T-helper 9 cell (primary cell): ENCODE data around the gene ESYT3.

ENCODE experiments used
- DNase-seq: peaks from one replicate; pipeline ENCODE4 v3.0.0-alpha.2; 2020
- total RNA-seq, 2 donors: gene quantifications; one replicate each; lab custom pipeline; 2026; lab: John Stamatoyannopoulos, UW

Gene ESYT3, protein sequence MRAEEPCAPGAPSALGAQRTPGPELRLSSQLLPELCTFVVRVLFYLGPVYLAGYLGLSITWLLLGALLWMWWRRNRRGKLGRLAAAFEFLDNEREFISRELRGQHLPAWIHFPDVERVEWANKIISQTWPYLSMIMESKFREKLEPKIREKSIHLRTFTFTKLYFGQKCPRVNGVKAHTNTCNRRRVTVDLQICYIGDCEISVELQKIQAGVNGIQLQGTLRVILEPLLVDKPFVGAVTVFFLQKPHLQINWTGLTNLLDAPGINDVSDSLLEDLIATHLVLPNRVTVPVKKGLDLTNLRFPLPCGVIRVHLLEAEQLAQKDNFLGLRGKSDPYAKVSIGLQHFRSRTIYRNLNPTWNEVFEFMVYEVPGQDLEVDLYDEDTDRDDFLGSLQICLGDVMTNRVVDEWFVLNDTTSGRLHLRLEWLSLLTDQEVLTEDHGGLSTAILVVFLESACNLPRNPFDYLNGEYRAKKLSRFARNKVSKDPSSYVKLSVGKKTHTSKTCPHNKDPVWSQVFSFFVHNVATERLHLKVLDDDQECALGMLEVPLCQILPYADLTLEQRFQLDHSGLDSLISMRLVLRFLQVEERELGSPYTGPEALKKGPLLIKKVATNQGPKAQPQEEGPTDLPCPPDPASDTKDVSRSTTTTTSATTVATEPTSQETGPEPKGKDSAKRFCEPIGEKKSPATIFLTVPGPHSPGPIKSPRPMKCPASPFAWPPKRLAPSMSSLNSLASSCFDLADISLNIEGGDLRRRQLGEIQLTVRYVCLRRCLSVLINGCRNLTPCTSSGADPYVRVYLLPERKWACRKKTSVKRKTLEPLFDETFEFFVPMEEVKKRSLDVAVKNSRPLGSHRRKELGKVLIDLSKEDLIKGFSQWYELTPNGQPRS
- total RNA-seq = 0 to 0.14 reads per million in 2 donors

DNA sequence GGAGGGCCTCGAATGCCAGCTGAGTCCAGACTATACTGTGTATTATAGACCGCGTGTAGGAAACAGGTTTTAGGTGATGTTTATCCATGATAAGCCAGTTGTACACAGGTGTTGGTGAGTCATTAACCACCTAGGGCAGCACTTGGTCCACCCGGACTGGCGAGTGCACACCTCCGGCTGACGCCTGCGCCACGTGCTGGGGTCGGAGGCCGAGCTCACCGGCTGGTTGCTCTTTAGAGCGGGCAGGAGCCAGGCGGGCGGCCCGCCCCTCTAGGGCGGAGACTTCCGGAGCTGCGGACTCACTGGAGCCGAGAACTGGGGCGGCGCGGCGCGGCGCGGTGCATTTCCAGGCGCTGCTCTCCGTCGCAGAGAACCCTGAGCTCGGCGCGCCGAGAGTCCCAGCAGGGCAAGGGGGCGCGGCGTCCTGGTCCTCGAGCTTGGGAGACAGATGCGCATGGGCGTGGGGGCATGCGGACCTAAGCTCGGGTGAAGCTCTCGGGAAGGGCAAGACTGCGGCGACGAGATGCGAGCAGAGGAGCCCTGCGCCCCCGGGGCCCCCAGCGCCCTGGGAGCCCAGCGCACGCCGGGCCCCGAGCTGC is at the start of gene ESYT3:
TSS of gene ESYT3 (plus strand) at position 341 of the 599 bp plus-strand sequence. CDS start at position 524, 183 bp downstream.
- no peak for DNase-seq

DNA sequence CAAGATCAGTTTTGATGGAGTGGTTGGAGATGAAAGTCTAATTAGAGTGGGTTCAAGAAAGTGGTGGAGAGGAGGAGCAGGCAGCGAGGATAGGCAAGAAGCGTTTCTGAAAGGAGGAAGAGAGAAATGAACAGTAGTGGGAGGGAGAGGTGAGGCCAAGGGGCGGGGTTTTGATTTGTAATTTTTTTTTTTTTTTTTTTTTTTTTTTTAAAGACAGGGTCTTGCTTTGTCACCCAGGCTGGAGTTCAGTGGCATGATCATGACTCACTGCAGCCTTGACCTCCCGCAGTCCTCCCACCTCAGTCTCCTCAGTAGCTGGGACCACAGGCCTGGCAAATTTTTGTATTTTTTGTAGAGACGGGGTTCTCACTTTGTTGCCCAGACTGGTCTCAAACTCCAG is 49.4 kb upstream of the ESYT3 start:
- no peak for DNase-seq

DNA sequence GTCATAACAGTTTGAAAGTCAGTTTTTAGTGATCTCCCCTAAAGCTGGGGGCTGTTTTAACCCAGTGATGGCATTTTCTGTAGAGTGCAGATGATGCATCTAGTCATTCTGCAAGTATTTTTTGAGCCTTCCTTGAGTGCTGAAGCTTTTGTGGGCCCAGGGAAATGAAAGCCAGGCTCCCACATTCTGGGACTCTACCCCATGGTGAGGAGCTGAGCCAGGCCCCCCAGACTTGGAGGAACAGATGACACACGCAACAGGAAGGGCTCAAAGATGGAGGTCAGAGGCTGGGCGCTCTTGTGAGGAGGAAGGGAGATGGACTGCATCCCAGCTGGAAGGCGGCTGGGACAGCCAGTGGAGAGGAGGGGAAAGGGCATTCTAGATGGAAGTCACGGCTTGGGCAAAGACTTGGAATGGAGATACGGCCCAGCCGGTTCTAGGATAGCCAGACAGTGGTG is 45.2 kb upstream of the ESYT3 start:
- no peak for DNase-seq

DNA sequence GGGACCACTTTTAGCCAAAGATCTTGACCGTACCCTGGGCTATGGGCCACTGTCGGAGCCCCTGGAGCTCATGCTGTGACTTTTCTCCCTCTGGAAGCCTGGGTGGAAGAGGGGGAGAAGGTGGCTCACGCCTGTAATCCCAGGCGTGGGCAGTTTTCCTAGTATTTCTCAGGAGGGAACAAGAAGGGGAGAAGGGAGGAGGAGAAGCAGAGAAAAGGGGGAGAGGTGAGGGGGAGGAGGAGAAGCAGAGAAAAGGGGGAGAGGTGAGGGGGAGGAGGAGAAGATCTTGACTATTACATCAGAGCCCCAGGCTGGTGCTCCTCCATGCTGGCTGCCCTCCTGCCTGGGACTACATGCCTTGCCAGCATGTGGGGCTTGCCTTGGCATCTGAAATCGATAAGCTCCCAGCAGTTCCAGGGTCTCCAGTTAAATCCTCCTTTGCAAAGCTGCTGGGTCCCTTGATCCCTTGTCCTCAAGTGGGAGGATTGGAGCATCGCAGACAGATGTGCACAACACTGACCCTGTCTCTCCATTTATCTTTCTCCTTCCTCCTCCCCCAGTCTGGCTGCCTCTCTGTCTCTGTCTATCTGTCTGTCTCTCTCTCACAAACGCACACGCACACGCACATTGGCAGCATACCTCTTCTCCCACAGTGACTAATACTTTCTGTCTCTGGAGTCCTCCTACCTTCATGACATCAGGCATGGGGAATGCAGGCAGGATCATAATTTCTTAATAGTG is 44.4 kb upstream of the ESYT3 start:
- no peak for DNase-seq

DNA sequence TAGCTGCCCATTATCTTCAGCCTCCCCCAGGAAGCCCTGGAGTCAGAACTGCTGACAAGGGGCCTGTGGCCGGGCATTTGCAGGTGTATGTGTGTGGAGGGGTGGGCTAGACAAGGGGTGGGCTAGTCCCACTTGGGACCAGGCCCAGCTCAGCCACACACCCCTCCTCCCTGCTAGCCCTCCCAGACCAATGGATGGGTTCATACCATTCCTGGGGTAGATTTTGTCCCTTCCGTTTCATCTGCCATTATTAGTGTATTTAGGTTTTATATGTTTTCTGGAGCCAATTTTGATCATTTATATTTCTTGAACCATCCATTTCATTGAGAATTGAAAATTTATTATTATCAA is 43.9 kb upstream of the ESYT3 start:
- no peak for DNase-seq

DNA sequence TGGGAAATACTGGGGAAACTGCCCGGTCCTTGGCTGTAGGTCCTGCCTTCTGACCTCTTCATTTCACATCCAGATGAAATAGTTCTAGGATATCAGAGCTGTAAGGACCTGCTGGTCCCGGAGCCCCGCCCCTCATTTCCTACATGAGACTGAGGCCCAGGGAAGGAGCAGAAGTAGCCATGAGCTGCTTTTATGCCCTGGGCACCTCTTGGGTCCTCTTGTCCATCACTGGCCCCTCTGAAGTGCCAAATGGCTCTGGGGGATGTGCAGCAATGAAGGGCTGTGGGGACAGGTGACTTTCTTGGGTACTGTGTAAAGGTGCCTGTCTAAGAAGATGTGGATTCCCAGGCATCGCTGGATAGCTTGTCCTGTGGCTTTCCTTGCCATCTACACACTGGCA is 40.3 kb upstream of the ESYT3 start:
- DNase-seq = no peak

DNA sequence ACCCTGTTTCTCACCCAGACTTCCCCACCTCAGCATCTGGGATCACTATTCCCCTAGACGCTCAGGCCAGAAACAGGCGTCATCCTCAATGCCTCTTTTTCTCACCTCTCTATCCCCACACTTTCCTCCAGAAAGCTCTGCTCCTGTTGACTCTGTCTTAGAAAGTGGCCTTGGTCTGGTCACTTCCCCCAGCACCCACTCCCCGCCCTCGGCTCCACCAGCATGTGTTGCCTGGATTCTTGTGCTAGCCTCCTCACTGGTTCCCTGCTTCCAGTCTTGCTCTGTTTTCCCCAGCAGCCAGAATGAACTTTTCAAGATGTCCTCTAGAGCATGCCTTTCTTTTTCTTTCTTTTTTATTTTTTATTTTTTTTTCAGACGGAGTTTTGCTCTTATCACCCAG is 39.7 kb upstream of the ESYT3 start:
- DNase-seq = no peak

DNA sequence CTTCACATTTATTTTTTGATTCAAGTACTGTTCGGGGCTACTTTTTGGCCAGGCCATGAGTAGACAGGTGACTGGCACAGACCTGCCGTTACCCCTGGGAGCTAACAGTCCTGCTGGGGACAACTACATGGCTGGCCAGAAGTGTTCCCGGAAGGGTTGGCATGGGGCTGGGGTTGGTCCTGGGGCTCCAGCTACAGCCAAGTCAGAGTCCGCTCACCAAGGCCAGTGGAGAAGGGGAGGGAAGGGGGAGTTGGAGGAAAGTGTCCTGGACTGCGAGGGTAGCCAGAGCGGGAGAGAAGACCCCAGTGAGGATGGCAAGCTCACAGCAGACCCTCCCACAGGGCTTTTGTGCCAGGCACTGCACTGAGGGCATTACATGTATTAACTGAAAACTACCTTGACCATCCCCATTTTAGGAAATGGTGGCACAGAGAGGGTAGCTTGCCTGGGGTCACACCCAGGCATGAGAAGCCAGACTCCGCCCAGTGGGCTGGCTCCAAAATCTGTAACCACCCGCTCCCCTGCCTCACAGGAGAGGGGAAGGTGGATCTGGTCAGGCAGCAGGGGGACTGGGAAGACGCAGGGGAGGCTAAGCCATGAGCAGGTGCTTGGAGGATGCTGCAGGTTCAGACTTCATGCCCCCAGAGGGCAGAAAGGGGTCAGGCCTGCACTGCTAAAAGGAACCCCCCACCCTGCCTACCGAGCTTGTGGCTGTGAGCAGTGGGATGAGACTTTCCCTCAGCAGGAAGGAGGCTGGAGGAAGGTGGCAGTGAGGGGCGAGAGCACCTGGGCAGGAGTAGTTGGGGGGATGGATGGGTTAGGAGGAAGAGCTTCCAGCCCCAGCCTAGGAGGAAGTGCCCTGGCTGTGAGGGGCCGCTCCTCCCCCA is 38.3 kb upstream of the ESYT3 start:
- DNase-seq = no peak

DNA sequence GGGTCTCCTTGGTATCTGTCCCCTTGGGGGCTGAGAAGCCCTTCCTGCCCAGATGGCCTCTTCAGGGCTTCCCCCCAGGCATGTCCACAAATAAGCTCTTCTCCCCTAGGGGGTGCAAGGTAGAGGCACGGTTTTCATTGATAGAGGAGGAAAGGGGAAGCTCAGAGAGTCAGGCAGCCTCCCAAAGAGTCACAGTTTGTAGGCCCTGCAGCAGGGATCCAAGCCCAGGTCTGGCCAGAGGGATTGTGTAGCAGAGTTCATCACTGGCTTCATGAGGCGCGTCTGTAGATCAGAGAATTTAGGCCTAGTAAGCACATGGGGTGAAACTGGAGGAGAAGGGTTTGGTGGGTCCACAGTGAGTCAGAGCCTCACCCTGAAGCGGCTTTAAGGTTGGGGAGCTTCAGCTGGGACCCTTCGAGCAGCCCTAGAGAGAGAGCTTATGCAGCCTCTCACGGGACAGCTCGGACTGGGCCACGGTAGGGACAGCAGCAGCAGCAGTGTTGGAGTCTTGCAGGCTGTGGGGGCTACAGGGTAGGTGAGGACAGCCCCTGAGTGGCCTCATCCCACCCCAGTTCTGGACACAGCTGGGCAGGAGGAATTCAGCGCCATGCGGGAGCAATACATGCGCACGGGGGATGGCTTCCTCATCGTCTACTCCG is 37.5 kb upstream of the ESYT3 start:
- no peak for DNase-seq

DNA sequence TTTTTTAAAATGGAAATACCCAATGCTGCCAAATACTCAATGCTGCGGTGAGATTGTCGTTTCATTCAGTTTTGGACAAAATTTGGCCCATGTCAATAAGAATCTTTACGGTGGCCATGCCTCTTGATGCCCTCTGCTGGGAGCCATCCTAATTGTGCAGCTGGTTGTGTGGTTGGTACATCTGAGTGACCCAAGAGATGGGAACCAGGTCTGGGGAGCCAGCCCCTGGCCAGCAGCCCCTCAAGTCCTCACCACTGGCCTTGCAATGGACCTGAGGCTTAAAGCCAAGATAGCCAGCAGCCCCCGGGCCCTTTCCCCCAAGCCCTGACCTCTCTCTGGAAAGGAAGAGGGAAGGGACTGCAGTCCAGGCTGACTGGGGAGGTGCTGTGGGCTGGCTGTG is 36.4 kb upstream of the ESYT3 start:
- DNase-seq = no peak

DNA sequence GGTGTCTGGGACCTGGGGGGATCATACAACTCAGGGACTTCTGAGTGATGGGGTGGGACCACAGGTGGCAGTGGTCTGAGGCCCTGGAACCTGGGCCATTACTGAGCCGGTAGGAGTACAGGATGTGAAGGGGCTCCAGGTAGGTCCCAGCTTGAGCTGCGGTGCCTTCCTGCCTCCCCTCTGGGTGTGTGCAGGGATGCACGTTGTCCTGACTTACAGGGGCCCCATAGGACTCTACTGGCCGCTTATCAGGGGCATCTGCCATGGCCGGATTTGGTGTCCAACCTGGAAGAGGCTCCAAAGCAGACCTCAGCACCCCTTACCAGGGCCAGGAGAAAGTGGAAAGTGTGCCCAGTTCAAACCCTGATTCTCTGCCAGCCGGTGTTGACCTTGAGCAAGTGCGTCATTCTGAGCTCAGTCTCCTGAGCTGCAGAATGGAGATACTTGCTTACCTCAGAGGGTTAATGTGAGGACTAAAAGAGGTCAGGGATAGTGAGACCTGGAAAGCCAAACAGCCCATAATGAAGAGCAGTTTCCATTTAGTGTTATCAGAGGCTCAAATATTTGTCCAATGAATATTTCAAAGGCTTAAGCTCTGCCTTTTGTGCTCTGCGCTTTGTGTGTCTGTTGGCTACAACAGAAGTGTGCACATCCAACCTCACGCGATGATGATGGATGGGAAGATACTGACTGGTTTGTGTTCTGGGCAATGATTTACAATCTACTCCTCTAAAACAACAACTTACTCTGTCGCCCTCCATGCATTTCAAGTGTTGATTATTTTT is 35.4 kb upstream of the ESYT3 start:
- DNase-seq = no peak

DNA sequence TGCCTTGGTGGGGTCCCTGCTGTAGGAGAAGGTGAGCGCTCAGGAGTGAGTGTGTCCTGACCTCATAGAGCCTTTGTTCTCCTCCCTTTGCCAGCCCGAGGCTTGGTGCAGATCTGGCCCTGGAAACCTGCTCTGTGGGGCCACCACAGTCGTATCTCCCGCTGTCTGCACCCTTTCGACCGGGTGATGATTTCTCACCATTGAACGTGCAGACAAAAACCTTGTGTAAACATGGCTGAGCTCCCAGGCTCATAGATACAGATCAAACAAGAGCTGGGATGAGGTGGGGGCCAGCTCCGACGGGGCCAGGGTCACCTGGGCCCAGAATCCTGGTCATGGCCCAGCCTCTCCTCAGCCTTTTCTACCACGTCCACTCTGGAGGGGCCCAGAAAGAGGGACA is 34.6 kb upstream of the ESYT3 start:
- no peak for DNase-seq

DNA sequence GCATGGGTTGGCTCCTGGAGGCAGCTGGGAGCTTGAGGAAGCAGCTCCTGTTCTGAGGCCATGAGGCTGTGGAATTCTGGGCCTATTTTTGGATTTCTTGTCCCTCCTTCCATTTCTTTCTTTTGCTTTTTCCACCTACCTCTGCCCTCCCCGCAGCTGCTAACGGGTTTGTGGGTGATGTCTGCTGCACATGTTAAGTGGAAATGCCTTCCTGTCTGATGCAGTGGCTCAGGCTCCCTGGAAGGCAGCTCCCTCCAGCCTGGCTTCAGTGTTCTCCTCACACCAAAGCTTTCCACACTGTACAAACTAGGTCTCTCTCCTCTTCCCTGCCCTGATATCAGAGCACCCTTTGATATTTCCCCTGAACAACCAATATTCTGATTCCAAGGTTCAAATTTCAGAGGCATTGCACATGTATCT is 33.8 kb upstream of the ESYT3 start:
- no peak for DNase-seq

DNA sequence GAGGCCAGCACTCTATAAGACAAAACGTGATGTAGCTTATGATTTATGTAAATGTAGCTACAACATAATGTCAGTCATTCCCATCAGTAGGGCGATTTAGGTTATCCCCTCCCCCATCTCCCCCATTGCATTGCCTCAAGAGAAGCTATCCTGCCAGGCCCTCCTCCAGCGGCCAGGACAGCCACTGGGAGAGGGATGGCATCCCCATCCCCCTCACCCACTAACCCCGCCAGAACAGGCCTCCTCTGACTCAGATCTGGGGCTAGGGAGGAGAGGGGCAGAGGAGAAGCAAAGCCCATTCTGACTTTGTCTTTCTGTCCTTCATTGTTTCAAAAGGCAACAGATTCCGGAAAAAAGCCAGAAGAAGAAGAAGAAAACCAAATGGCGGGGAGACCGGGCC is 32.6 kb upstream of the ESYT3 start:
- DNase-seq = no peak

DNA sequence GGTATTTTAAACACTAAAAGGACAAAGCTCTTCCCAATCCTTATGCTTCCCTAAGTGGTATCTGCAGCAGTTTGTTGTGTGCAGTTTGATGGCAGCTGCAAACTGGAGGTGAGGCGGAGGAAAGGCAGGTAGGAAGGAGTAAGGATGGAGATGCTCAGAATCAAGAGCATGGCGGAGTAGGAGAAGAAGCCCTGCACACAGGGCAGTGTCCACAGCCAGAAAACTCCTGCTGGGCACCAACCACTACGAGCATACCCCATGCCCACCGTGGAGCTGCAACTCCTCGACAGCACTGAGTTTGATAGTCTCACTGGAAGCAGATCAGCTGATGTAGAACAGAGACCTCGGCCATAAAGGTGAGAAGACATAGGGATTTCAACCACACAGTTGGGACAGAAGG is 30.3 kb upstream of the ESYT3 start:
- no peak for DNase-seq

DNA sequence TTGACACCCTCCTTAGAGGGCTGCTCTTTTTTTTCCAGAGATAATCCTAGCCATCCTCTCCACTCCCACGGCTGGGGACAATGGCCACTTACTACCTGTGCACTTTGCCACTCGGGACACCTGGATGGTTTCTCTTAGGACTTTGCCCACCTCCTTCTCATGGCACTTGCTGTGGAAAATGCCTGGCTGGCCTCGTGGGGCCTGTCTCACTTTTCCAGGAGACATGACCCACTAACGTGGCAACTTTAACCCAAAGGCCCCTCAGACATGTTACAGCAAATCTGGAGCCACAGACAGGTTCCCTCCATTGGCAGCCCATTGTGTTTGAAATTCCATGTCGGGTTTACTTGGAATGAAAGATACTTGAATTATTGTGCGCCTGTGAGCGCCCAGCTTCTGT is 29.4 kb upstream of the ESYT3 start:
- no peak for DNase-seq

DNA sequence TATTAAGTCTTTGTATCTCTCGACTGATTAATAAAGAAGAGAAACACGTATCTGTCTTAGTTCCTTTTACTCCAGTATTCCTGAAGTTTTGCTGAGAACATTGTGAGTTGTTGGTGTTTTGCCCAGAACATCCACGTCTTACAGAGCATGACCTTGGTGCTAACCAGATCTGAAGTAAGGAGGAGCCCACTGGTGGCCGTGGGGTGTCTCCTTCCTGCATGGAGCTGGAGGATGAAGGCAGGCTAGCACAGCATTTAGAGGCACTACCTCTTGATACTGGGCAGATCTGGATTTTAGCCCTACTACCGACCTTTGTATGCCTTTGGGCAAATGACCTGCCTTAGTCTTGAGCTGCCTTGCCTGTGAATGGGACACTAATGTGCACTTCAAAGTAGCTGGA is 28.9 kb upstream of the ESYT3 start:
- DNase-seq = no peak

DNA sequence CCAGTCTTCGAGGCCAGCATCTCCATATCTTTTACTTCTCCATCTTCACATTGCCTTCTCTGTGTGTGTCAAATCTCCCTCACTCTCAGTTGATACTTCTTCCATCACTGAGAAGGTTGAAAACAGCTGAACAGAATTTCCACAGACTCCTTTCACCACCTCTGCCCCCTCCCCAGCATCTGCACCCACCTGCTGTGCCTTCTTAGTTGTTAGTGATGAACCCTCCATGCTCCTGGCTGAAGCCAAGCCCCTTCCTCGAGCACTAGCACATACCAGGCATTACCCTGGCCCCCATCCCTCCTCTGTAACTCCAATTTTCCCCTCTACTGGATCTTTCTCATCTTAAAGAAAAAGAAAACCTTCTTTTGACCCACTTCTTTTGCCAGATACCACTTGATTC is 27.8 kb upstream of the ESYT3 start:
- no peak for DNase-seq

DNA sequence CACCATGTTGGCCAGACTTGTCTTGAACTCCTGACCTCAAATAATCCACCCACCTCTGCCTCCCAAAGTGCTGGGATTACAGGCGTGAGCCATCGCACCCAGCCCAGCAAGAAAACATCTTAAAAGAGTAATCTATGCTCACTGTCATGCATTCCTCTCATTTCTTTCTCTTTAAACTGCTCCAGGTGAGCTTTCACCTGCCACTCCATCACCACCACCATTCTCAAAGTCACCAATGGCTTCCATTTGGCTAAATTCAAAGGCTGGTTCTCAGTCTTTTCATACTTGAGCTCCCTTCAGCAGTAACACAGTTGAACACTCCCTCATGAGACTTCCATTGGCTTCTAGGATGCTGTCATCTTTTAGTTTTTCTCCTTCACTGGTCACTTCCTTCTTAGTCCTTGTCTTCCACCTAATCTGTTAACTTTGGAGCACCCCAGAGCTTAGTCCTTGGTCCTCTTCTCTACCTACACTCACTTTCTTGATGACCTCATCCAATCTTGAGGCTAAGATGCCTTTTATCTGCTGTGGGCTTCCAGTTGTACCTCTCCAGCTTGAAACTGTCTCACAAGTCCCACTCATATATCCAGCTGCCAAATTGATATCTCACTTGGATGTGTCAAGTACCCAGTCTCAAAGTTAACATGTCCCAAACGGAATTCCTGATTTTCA is 27.0 kb upstream of the ESYT3 start:
- DNase-seq = no peak
